ENCODE data around the gene C1orf226.

The C1orf226 gene

DNA sequence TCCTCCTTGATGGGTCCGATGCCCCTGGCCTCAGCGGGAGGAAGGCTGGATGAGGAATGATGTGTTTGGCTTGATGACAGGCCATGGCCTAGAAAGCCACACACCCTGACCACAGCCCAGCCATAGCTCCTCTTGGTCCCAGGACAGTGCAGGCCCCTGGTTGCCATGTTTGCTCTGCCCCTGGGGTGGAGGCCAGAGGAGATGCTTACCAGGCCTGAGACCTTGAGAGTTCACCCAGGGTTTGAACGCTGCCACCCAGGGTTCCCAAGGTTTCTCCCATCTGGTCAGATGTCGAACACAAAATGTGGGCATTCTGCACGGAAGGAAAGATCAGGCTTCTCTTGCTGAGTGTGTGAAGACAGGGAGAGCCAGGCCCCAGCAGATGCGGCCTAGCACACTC lies 2.6 kb downstream of the C1orf226 start:
- DNase-seq (ENCODE audit: low read depth in 1 of 2, low spot score in 1 of 2): no peak

DNA sequence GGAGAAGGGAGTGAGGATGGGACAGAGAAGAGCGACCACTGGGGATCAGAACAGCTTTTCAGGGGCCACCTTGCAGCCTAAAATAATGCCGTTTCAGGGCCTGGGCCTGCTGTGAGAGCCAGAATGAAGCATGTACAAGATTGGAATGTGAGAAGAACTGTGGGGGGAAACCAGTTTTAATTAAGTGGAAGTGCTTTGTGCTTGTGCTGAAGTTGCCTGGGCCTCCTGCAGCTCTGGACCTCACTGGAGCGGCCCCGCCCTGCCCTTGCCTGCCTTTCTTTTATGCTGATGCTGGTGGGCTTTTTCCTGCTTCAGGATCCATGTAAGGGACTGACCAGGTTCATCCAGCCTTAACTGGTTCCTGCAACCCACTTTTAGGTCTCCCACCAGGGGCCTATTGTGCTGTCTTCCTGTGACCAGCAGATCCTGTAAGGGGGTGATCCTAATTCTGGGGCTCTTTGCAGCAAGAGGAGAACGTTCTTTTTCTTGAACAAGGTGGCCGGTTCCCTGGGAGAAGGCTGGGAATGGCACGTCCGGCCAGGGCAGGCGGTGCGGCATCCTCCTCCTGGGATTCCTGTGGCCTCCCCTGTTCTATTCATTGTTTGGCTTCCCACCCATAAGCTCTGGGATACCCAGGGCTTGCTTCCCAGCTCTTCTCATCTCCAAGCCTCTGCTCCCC lies 3.2 kb downstream of the C1orf226 start:
- no peak for DNase-seq (ENCODE audit: low read depth in 1 of 2, low spot score in 1 of 2)

DNA sequence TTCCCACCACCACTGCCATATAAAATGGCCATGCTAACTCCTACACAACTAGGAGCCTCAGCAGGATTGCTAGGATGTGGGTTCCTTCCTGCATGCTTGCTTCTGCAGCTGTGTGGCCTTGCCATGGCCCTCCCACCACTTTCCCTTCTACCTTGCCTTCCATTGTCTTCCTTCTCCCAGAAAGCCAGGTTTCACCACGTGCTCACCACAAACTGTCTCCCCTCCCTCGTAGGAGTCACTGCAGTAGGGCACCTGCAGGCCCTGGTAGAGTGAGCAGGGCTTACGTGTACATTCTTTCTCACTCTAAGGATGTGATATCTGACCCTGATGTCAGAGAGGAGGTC lies 3.7 kb downstream of the C1orf226 start:
- DNase-seq (ENCODE audit: low read depth in 1 of 2, low spot score in 1 of 2): no peak

DNA sequence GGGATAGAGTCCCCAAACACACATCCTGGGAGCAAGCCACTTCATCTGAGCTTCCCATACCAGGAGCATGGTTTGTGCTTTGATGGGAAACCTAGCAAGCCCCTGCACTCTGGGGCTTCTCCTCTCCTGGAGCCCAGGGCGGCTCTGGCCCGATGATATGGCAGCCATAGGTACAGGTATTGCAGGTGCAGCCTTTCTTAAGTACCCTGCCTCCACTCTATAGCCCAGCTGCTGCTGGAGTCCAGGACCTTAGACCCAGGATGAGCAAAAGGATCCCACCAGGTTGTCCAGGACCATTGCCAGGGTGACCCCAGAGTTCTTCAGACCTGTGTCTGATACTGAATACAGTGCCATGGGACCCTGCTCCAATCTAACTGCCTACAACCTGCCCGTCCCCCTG lies 4.2 kb downstream of the C1orf226 start:
- no peak for DNase-seq (ENCODE audit: low read depth in 1 of 2, low spot score in 1 of 2)

DNA sequence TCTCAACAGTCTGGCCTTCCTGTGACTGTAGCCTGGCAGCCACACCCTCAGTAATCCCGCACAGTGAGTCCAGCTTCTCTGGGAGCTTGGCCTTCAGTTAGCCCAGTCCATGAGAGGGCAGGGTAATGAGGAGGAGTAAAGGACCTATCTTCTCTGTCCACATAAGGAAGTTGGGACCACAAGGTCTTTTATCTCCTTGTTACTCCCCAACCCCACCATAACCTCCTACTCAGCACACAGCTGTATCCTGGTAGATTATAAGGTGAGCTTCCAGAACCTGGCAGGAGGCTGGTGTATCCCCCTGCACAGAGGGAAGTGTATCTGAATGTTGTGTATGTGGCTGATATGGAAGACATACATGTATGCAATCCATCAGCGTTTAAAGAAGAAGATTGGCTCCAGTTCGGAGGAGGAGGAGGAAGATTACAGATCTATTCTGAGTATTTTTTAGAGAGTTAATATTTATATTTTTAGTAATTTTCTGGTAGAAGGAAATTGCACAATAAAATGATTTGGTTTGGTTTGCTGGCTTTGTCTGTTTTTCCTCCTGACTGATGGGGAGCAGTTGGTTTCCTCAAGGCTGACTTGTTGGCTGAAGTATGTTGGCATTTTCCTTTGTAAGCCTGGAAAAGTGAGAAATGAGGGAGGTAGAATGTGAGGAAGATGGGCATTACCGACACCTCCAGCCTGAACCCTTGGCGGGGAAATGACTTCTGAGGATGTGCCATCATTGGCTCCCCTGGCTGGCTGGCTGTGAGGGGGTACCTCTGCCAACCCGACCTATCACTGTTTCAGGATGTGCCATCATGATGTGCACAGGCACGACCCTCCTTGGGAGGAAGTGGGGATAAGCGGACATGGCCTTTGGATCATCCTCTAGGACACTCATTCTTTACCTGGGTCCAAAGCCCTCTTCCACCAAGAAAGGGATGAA lies 5.0 kb downstream of the C1orf226 start:
- no peak for DNase-seq (ENCODE audit: low read depth in 1 of 2, low spot score in 1 of 2)

DNA sequence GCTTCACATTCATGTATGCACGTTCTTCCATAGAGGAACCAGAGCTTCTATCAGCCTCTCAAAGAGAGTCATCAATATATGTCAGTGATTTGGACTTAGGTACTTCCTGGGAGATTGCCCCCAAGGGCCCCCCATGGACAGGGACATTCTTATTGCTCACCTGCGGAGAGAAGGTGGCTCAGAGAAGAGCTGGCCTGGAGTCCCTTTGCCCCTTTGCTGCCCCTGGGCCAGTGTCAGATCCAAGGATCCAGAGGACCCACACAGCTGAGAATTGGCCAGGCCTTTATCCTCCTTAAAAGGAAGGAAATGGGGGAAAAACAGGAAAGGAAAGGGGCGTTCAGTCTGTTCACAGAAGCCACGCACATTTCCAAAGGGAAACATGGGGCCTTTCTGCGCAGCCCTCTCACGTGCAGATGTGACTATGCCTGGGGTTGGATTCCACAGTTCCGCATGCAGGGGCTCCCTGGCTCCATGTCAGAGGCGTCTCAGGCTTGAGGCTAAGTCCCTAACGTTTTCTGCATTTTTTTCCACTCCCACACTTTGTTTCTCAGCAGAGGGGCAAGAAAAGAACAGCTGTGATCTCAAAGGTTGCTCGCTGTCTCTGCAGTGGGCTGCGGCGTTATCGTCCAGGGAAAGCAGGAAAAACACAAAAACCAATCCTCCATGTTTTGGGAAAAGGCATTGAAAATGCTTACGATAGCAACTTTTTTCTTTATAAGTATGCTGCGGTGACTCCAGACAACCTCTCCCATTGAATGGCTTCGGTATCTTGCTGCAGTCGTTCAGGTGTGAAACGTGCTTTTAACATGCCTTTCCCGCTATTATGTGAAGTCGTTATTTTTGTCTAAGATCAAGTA lies 5.9 kb downstream of the C1orf226 start:
- no peak for DNase-seq (ENCODE audit: low read depth in 1 of 2, low spot score in 1 of 2)

DNA sequence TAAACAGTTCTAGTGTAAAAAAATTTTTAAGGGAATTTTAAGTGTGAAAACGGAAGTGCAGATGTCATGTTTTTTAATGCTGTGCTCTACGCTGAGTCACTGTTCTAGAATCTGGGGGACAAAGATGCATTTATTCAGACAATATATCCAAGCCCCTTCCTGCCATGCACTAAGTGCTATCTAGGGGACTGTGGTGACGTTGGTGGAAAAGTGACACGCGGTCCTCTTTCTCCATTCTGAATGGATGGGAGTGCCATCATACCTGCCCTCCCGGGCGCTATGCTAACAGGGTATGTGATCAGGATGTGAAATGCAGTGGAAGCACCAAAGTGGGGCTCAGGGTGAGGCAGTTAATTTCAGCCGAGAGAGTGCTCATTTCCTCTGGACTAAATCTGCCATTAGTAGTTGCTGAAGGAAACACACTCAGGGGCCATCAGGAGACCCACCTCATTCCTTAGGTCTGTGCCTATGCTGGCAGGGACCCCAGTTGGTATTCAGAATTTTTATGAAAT lies 6.6 kb downstream of the C1orf226 start:
- no peak for DNase-seq (ENCODE audit: low read depth in 1 of 2, low spot score in 1 of 2)

DNA sequence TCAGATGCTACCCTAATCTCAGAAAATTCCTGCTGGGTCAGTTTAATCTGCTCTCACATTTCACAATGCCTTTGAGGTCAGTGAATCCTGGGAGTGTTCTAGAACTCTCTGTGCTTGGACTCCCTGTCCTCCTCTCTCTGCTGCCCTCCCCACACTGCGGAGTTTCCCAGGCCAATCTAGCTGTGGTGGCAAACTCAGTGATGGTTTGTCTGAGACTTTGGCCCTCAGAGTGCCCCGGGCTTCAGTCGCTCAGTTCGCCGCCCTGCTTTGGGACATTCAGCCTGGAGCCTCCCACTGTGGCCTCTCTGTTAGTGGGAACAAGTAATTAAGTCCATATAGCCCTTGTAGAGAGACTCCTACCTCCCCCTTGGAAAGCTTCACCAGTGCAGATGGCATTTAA lies 7.1 kb downstream of the C1orf226 start:
- no peak for DNase-seq (ENCODE audit: low read depth in 1 of 2, low spot score in 1 of 2)

DNA sequence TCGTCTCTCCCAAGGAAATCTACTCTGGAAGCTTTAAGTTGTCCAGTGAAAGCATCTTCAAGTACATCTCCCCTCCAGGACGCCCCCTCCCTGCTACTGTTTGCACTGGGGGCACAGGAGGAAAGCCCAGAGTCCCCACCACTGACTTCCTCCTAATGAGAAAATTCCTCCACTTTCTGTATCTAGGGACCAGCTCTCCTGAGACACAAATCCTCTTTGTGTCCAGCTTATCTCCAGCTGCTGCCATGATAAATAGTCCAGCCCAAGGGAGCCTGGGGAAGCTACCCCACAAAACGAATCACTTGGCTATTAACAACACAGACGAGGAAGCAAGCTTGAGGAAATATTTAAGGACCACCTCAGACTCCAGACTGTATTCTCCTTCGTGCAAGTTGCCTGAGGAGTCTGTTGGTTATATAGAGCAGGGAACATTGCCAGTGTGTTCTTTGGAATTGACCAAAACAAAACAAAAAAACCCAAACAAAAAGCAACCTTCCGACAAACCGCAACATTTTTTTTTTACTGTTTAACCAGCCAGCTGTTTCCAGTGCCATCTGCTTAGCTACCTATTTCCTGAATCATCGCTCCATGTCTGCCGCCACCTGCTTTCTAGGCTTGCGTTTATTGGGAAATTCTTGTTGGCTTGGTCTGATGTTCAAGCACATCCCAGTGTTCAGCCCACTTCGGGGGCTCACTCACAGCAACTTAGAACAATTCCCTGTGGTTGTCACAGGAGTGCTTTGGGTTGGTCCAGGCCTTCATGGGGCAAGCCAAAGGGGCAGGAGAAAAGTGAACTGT lies 7.7 kb downstream of the C1orf226 start:
- no peak for DNase-seq (ENCODE audit: low read depth in 1 of 2, low spot score in 1 of 2)

DNA sequence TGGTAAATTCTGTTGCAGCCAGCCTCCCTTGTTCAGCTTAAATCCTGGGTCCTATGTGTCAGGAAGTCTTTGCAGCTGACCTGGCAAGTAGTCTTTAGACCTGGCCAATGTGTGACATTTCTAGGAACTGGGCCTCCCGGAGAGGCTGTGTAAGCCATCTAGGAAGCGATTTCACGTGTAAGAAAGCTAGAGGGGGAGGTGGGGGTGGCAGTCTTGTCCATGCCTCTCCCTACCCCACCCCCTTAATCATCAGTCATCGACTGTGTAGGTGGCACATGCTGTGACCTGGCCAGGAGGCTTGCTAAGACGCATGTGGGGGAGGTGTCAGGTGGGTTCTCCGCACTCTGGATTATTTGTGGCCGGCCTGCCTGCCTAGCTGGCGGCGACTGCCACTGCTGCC lies 8.4 kb downstream of the C1orf226 start:
- no peak for DNase-seq (ENCODE audit: low read depth in 1 of 2, low spot score in 1 of 2)

DNA sequence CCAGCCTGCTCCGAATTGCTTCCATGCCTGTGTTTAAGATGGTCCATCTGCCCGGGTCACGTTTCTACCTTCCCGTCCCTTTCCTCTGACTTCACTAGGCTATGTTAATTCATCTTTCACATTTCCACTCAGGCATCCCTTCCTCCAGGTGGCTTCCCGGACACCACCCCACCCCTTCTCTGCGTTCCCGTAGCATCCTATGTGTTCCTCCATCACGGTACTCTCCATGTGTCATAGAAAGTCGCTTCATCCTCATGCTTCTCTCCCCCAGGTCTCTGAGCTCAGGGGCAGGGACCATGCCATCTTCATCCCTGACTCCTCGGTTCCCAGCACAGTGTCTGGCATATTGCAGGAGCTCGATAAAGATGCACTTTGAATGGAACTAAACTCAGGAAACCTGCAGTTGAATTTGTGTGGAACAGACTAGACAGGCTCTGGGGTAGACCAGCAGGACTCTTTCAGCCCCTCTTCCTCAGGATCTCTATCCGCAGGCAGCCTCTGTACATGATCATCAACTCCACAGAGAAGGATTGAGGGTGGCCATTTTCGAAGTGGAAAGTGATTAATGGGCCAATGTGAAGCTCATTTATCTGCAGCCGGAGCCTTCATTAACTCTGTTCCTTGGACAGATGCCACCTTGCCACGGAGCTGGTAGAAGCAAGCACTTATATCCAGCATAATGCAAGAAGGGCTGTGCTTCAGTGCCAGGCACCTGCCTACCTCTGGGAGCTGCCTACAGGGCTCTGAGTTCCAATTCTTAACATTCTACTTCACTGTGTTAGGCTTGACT lies 9.1 kb downstream of the C1orf226 start:
- DNase-seq (ENCODE audit: low read depth in 1 of 2, low spot score in 1 of 2): no peak

DNA sequence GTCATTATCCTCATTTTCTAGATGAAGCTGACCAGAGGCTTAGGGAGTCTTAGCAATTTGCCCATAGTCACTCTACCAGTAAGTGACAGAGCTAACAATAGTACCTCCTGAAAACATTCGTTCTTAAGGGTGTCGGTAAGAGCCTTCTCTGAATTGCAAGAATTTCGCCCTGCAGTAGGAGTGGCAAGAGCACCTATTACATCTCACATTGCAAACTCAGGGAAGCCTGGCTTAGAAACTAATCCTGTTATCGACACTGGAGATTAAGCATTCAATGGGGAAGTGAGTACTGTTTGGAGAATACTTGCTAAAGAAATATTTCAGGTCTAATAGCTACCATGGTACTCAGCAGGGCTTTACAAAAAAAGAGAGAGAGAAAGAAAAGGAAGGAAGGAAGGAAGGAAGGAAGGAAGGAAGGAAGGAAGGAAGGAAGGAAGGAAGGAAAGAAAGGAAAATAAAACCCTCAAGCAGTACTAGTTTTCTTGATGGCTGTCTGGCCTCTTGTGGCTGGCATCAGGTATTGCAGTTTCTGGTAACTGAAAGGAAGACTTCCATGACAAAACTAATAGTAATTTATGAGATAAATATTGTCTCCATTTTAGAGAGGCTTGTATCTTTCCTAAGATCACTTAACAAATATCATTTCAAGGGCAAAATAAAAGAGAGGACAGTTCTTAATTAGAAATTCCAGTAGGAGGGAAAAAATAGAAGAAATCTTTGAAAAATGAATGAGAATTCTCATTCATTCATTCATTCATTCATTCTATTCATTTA lies 10.4 kb downstream of the C1orf226 start:
- no peak for DNase-seq (ENCODE audit: low read depth in 1 of 2, low spot score in 1 of 2)

DNA sequence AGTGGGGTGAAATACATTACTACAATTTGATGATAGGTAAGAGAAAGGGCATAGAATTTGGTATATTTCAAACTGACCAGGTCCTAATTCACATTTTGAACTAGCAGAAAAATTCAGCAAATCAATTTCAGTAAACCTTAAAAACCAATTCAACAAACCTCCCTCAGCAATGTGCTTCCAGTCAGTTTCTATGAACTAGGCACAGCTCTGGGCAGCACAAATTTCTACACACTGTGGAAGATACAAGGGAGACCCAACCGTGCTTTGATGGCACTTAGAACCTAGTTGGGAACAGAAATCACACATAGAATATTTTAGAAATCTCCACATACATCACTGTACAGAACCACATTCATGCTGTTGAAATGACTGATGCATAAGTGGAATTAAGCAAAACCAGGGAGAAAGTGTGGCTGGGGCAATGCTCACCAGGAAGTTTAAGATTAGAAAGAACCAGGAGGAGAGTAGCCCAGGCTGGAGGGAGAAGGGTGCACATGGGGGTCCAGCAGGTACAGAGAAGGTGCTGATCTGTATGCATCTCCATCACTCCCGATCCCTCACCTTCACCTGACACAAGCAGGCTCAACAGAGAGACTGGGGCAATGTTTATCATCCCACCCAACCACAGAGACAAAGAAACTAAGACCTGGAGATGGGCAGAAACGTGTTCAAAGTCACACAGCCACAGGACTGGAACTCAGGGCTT lies 14.8 kb downstream of the C1orf226 start:
- no peak for DNase-seq (ENCODE audit: low read depth in 1 of 2, low spot score in 1 of 2)

DNA sequence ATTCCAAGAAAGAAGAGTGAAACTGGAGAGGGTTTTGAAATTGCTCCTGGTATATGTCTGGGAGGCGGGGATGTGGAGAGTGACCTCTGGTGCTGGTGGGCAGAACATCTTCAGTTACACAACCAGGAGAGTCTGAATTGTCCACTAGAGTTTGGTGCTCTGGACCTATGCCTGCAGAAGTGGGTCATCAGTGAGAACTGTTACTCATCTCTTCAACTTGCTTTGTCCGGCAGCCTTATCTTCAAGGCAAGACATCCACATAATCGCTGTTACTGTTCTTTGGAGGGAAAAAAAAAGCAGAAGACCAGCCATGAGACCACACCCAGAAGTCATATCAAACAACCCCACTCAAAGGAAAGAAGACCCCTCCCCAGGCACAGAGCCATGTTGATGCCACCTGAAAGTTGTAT lies 15.5 kb downstream of the C1orf226 start:
- no peak for DNase-seq (ENCODE audit: low read depth in 1 of 2, low spot score in 1 of 2)

DNA sequence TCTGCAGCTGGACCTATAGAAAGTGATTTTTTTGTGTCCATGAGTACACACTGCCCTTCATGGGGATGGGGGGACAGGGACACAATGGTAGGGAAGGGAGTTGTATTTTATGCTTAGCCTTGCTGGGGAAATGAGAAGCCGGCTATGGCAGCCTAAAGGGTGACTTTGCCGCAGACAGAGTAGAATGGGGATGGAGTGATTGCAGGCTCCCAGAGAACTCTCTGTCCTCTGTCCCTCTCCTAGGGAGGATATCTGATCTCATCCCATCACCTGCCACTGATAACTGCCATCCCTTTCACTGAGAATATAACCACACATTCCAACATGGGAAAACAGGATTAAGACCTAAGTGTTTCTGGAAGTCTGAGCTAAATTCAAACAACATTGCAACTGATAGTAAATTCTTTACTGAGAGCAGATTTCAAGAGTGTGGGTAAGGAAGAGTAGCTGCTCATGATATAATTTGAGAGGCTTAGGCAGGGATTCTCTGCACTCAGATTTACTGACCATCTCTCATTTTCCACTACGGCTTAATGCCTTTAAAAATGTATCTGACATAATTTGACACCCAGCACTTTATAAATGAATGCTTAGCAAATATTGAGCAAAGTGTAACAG lies 16.5 kb downstream of the C1orf226 start:
- no peak for DNase-seq (ENCODE audit: low read depth in 1 of 2, low spot score in 1 of 2)

DNA sequence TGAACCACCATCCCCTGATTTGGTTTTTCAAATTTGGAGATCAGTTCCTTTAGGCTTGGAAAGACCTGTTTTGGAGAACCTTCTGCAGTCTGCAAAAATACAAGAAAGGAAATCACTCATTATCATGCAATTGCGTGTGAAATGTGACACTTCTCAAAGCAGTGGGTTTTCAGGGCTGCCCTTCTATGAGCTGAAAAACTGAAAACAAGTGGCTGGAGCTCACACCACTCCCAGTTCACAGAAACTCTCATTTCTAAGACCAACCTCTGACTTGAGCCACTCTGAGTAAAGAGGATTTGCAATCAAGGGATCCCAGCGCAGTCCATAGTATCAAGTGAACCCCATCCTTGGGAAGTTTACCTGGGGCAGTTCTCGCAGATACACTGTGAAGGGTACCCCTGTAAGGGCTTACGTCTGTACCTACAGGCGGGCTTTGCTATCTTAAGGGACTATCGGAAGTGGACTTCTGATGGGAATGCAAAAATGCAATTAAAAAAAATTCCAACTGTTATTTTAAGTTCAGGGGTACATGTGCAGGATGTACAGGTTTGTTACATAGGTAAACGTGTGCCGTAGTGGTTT lies 17.6 kb downstream of the C1orf226 start:
- DNase-seq (ENCODE audit: low read depth in 1 of 2, low spot score in 1 of 2): no peak

DNA sequence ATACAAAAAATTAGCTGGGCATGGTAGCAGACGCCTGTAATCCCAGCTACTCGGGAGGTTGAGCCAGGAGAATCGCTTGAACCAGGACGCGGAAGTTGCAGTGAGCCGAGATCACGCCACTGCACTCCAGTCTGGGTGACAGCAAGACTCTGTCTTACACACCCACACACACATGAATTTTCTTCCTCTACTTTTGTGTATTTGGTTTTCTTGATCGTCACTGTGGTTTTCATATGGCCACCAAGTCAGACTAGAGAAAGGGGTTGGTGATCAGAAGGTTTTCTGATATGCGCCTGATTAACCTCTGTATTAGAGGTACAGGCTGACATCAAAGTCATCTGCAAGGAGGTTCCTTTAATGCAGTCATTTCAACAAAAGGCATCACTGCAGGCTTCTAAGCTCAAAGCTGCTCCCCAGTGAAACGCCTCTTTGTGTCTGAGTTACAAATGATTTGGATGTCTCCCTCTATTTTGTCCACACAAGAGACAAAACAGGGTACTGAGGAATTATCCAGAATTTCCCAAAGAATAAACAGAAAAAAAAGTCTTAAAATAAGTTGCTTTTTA lies 19.3 kb downstream of the C1orf226 start:
- no peak for DNase-seq (ENCODE audit: low read depth in 1 of 2, low spot score in 1 of 2)

All from stimulated activated CD4-positive, alpha-beta T cell treated with anti-CD3 and anti-CD28 coated beads, Interleukin-15, amount 100 ng/mL, for 1 hour (primary cell).